Body of pancreas (tissue), 4 donors: Measurements from ENCODE around the gene LRFN2. TPM values are rescaled to one million over a fixed set of nuclear protein-coding genes. Genes with fewer than 3 reads are reported as not detected.

Experiments
- ATAC-seq: fragments of 150-250 bp; one replicate; pipeline ENCODE4 v1.9.1; 2016
- DNase-seq, 4 donors: peaks; one replicate each; pipeline ENCODE4 v3.0.0-alpha.2; 2019
- H3K27ac ChIP-seq, 4 donors: fragments of 200-600 bp; sonication (generic); 1 replicate in 3 of 4; 2 replicates in 1 of 4; pipeline versions ENCODE4 v1.5.1 to v1.6.1; 2016 to 2019; ENCODE audit warnings: mild to moderate bottlenecking in 1 of 4, mixed read lengths in 1 of 4, moderate library complexity in 1 of 4
- H3K27me3 ChIP-seq, 2 donors: fragments of 200-600 bp; sonication (generic); one replicate each; pipeline ENCODE4 v1.6.0; 2016; ENCODE audit warnings: mild to moderate bottlenecking in 1 of 2
- H3K36me3 ChIP-seq, 2 donors: fragments of 200-600 bp; sonication (generic); replicated peaks in 1 of 2; 2 replicates each; pipeline ENCODE4 v1.5.1; 2016; ENCODE audit warnings: low read depth in 2 of 2; ENCODE audit not compliant: insufficient read depth in 1 of 2
- H3K4me1 ChIP-seq: fragments of 200-600 bp; sonication (generic); one replicate; pipeline ENCODE4 v1.6.0; 2016
- H3K4me3 ChIP-seq, 2 donors: fragments of 200-600 bp; sonication (generic); 1 replicate in 1 of 2; 2 replicates in 1 of 2; pipeline ENCODE4 v1.5.1; 2016 to 2019
- H3K9me3 ChIP-seq, 3 donors: fragments of 200-600 bp; sonication (generic); 1 replicate in 2 of 3; 2 replicates in 1 of 3; pipeline ENCODE4 v1.5.1; 2016
- CTCF ChIP-seq, 7 experiments: fragments of 450-650 bp in 4 of 7; fragments of 200-600 bp in 3 of 7; sonication (generic) in 3 of 7; IDR thresholded peaks; one replicate each; pipeline ENCODE4 v1.5.1; 2016 to 2019; ENCODE audit warnings: antibody characterized with exemption in 7 of 7
- POLR2A ChIP-seq, 3 donors: fragments of 450-650 bp; IDR thresholded peaks; one replicate each; pipeline ENCODE4 v1.6.1; 2016; ENCODE audit warnings: antibody characterized with exemption in 3 of 3, mild to moderate bottlenecking in 2 of 3
- WGBS, 2 donors: methylation state at CpG; one replicate each; pipeline ENCODE4 v1.1.5; 2017; 5-methylcytosine and 5-hydroxymethylcytosine counted together
- intact Hi-C: fragments of 100-400 bp; cut with DNase I; formaldehyde crosslinking; loops from one replicate; pipeline ENCODE4 v1.15.1; 2023
- total RNA-seq, 2 donors: library from RNA; depleted of rRNA; stranded (reverse); fragments of >200 nt; gene quantifications; one replicate each; pipeline ENCODE4 v1.1.0, GENCODE V29; 2016

Gene LRFN2
- total RNA-seq, 2 donors from 2014 or later: 0.33 TPM; not detected in 1

GRCh38 chr6:40484066-40484465 is 103.1 kb downstream of the LRFN2 start:
- TF ChIP-seq CTCF (IDR thresholded peaks at IDR 0.05) (no peak), POLR2A (IDR thresholded peaks at IDR 0.05) (no peak)
- Histone ChIP-seq H3K4me1 (no peaks in the 10 kb centered on the region), H3K36me3 (no peaks in the 10 kb centered on the region), H3K4me3 (no peak overlapping the region), H3K9me3 (no peaks in the 10 kb centered on the region), H3K27me3 (no peaks in the 10 kb centered on the region), H3K27ac (no peak overlapping the region)
- WGBS, 2 donors: 82 to 85% methylated on average over 7 of the region's 7 CpGs
- ATAC-seq (no peak), DNase-seq (no peak)
- intact Hi-C loops: no loop called here

- WGBS, 2 donors: 69 to 70% methylated on average over 7 of the region's 7 CpGs
- Histone ChIP-seq H3K36me3 (no peaks in the 10 kb centered on the region), H3K9me3 (no peaks in the 10 kb centered on the region), H3K27ac (no peak overlapping the region), H3K27me3 (no peaks in the 10 kb centered on the region), H3K4me1 (no peaks in the 10 kb centered on the region), H3K4me3 (no peak overlapping the region)
- DNase-seq (no peak), ATAC-seq (no peak)
- TF ChIP-seq POLR2A (IDR thresholded peaks at IDR 0.05) (no peak), CTCF (IDR thresholded peaks at IDR 0.05) (no peak)
- intact Hi-C loops: no loop called here
Measured at GRCh38 chr6:40482532-40482931, 104.6 kb downstream of the LRFN2 start.

- no peak for TF ChIP-seq POLR2A (IDR thresholded peaks at IDR 0.05)
- no peak for TF ChIP-seq CTCF (IDR thresholded peaks at IDR 0.05)
- no peak overlapping the region for H3K4me3 ChIP-seq
- H3K27me3 ChIP-seq: no peaks in the 10 kb centered on the region
- DNase-seq (no peak), ATAC-seq (no peak)
- no peaks in the 10 kb centered on the region for H3K9me3 ChIP-seq
- H3K4me1 ChIP-seq: no peaks in the 10 kb centered on the region
- no peak overlapping the region for H3K27ac ChIP-seq
- no peaks in the 10 kb centered on the region for H3K36me3 ChIP-seq
- intact Hi-C loops: no loop called here
- 92 to 97% methylated on average over 2 of the region's 2 CpGs for WGBS, 2 donors
Measured at GRCh38 chr6:40480678-40481077, 106.5 kb downstream of the LRFN2 start.

GRCh38 chr6:40479706-40480105 is 107.5 kb downstream of the LRFN2 start:
- DNase-seq (no peak), ATAC-seq (no peak)
- H3K27me3 ChIP-seq: no peaks in the 10 kb centered on the region

More at GRCh38 chr6:40479706-40480105, 107.5 kb downstream of the LRFN2 start:
- Histone ChIP-seq H3K4me1 (no peaks in the 10 kb centered on the region), H3K9me3 (no peaks in the 10 kb centered on the region), H3K36me3 (no peaks in the 10 kb centered on the region), H3K27ac (no peak overlapping the region), H3K4me3 (no peak overlapping the region)
- 71 to 82% methylated on average over 7 of the region's 7 CpGs for WGBS, 2 donors
- TF ChIP-seq POLR2A (IDR thresholded peaks at IDR 0.05) (no peak), CTCF (IDR thresholded peaks at IDR 0.05) (no peak)
- intact Hi-C loops: no loop called here
